ENCODE data around the gene DOCK4. TPM values are rescaled to one million over a fixed set of nuclear protein-coding genes. Genes with fewer than 3 reads are reported as not detected.

DOCK4 gene
- total and polyA plus RNA-seq, 7 donors = 1.8 to 12.7 (median 7.1) TPM

DNA sequence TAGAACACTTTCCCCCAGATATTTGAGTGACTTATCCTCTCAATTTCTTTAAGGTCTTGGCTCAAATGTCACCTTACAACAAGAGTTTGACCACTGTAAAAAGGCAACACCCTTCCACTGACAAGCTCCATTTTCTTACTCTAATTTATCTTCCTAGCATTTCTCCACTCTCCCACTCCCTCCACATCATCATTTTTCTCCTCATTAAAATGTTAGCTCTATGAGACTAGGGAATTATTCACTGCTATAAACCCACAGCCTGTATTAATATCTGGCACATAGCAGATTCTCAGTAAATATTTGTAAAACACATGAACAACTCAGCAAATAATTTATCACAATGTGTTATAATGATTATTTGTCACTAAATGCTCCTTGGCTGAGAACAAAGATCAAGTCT lies 161.0 kb downstream of the DOCK4 start:
- no peak overlapping the region for H3K4me3 ChIP-seq
- DNase-seq = no peak
- no peak overlapping the region for H3K27ac ChIP-seq
- peaks cover 23% of the 10 kb centered on the region for H3K4me1 ChIP-seq
- H3K9me3 ChIP-seq = no peaks in the 10 kb centered on the region
- TF ChIP-seq, protein P1, sequence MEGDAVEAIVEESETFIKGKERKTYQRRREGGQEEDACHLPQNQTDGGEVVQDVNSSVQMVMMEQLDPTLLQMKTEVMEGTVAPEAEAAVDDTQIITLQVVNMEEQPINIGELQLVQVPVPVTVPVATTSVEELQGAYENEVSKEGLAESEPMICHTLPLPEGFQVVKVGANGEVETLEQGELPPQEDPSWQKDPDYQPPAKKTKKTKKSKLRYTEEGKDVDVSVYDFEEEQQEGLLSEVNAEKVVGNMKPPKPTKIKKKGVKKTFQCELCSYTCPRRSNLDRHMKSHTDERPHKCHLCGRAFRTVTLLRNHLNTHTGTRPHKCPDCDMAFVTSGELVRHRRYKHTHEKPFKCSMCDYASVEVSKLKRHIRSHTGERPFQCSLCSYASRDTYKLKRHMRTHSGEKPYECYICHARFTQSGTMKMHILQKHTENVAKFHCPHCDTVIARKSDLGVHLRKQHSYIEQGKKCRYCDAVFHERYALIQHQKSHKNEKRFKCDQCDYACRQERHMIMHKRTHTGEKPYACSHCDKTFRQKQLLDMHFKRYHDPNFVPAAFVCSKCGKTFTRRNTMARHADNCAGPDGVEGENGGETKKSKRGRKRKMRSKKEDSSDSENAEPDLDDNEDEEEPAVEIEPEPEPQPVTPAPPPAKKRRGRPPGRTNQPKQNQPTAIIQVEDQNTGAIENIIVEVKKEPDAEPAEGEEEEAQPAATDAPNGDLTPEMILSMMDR (IDR thresholded peaks at IDR 0.05) = no peak
- H3K27me3 ChIP-seq (ENCODE audit: insufficient read depth in 3 of 3, low read length in 2 of 3) = no peaks in the 10 kb centered on the region
- intact Hi-C loops (cut with DNase I) = no loop called here
- ATAC-seq = no peak
- H3K36me3 ChIP-seq (ENCODE audit: insufficient read depth in 1 of 2, low read depth in 1 of 2) = no peaks in the 10 kb centered on the region

DNA sequence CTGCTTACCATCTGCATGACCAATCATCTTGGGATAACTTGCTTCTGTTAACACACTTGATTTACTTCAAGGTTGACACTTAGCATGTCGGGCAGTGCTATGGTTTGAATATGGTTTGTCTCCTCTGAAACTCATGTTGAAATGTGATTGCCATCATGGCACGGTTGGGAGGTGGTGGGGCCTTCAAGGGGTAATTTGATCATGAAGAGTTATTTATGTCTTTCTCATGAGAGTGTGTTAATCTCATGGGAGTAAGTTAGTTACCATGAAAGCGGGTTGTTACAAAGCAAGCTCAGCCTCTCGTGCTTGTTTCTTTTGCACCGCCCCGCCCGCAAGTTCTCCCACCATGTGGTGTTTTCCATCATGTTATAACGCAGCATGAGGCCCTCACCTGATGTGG lies 163.6 kb downstream of the DOCK4 start:
- peaks cover 16% of the 10 kb centered on the region for H3K4me1 ChIP-seq
- WGBS, 3 donors = 64 to 78% (median 72%) methylated on average over 8 of the region's 8 CpGs
- H3K27me3 ChIP-seq (ENCODE audit: insufficient read depth in 3 of 3, low read length in 2 of 3) = no peaks in the 10 kb centered on the region
- intact Hi-C loops (cut with DNase I) = no loop called here
- no peak overlapping the region for H3K27ac ChIP-seq
- DNase-seq (no peak), ATAC-seq (no peak)
- no peaks in the 10 kb centered on the region for H3K9me3 ChIP-seq
- no peak overlapping the region for H3K4me3 ChIP-seq
- TF ChIP-seq, protein P1 (IDR thresholded peaks at IDR 0.05) = no peak
- H3K36me3 ChIP-seq (ENCODE audit: insufficient read depth in 1 of 2, low read depth in 1 of 2) = no peaks in the 10 kb centered on the region

DNA sequence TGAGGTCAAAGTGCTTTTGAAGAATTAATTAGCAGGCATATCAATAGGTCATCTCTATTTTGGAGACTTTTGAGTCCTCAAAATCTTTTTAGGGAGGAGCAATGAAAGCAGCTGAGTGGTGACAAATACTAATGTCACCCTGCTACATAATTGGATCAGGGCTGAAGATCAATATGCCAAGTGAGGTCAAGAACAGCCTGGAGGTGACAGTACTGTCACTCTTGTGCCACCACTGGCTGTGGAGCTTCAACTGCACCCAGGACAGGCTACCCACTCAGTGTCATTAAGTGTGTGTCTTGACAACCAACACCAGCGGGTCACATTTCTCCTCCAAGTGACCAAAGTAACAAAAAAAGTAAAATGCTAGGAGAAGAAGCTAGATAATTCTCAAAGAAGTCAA lies 167.8 kb downstream of the DOCK4 start:
- Histone ChIP-seq H3K4me1 (peaks cover 5% of the 10 kb centered on the region), H3K27ac (no peak overlapping the region), H3K4me3 (no peak overlapping the region), H3K9me3 (no peaks in the 10 kb centered on the region), H3K36me3 (ENCODE audit: insufficient read depth in 1 of 2, low read depth in 1 of 2) (no peaks in the 10 kb centered on the region), H3K27me3 (ENCODE audit: insufficient read depth in 3 of 3, low read length in 2 of 3) (no peaks in the 10 kb centered on the region)
- WGBS, 3 donors = 95 to 100% (median 100%) methylated on average over 1 of the region's 1 CpG
- intact Hi-C loops (cut with DNase I) = no loop called here
- TF ChIP-seq, protein P1 (IDR thresholded peaks at IDR 0.05) = no peak
- DNase-seq = no peak
- ATAC-seq = no peak

DNA sequence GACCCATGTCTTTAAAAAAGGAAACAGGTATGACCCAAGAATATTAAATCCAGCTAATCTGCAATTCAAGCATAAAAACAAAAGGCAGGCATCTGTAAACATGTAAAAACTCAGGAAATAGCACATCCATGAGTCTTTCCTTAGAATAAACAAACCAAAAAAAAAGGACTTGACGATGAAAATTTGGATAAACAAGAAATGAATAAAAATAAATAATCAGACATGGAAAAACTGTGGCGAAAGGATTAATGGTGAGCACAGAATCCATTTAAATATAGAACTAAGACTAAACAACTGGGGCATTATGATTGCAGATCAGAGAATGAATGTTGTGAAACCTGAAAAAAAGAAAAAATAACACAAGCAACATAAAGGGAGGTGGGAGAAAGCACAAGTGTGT lies 170.1 kb downstream of the DOCK4 start:
- no peak for DNase-seq
- Histone ChIP-seq H3K27ac (no peak overlapping the region), H3K36me3 (ENCODE audit: insufficient read depth in 1 of 2, low read depth in 1 of 2) (no peaks in the 10 kb centered on the region), H3K4me3 (no peak overlapping the region), H3K27me3 (ENCODE audit: insufficient read depth in 3 of 3, low read length in 2 of 3) (no peaks in the 10 kb centered on the region), H3K9me3 (no peaks in the 10 kb centered on the region), H3K4me1 (peaks cover 7% of the 10 kb centered on the region)
- ATAC-seq = no peak
- WGBS, 3 donors = 68 to 75% (median 69%) methylated on average over 2 of the region's 2 CpGs
- TF ChIP-seq, protein P1 (IDR thresholded peaks at IDR 0.05) = no peak
- intact Hi-C loops (cut with DNase I) = no loop called here

DNA sequence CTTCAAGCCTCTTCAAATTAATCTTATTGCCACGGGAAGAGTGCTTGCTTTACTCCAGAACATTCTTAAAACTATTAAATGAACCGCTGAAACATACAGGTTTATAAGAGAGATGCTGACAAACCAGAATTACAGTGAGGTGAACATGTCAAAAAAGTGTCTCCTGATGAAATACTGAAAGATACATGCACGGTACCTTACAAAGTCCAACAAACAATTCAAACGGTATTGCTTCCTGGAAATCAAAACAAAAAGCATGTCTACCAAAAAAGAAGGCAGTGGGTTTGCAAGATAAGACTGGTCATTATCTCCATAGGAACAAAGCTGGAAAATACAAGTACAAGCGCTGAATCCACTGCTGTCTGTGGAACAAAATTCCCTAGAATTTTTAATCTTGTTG lies 174.5 kb downstream of the DOCK4 start:
- Histone ChIP-seq H3K4me3 (no peak overlapping the region), H3K9me3 (no peaks in the 10 kb centered on the region), H3K27ac (no peak overlapping the region), H3K4me1 (peaks cover 7% of the 10 kb centered on the region), H3K36me3 (ENCODE audit: insufficient read depth in 1 of 2, low read depth in 1 of 2) (no peaks in the 10 kb centered on the region), H3K27me3 (ENCODE audit: insufficient read depth in 3 of 3, low read length in 2 of 3) (no peaks in the 10 kb centered on the region)
- TF ChIP-seq, protein P1 (IDR thresholded peaks at IDR 0.05) = no peak
- ATAC-seq (no peak), DNase-seq (no peak)
- intact Hi-C loops (cut with DNase I) = no loop called here
- 80 to 82% (median 82%) methylated on average over 5 of the region's 5 CpGs for WGBS, 3 donors

All from psoas muscle (tissue), 8 donors.